H1 (cell line): ENCODE results near the gene ITIH4.

Experiments
- KDM1A ChIP-seq: fragments of 200-600, 300-600 bp; sonication (generic); IDR thresholded peaks from 2 replicates; pipeline ENCODE4 v1.7.1; 2016; ENCODE audit warnings: mild to moderate bottlenecking, low read length, borderline replicate concordance
- PHF8 ChIP-seq: fragments of 200-600 bp; sonication (generic); conservative IDR thresholded peaks from 2 replicates; pipeline ENCODE4 v1.7.1; 2012; ENCODE audit warnings: low read depth, mild to moderate bottlenecking, inconsistent platforms, low read length, moderate library complexity
- POLR2AphosphoS5 ChIP-seq: IDR thresholded peaks from 2 replicates; pipeline ENCODE4 v1.6.1; 2011; ENCODE audit warnings: low read depth, low read length
- TEAD4 ChIP-seq: IDR thresholded peaks from 2 replicates; pipeline ENCODE4 v1.6.1; 2012; ENCODE audit warnings: low read depth, low read length, inconsistent platforms, mixed read lengths

GRCh38 chr3:52790741-52791140 lies 39.7 kb downstream of the ITIH4 start:
- TF ChIP-seq TEAD4 (no peak), KDM1A (no peak), POLR2AphosphoS5 (no peak), PHF8 (no peak)
